LoVo (cell line): Measurements from ENCODE around the gene ATP8B3.
A peak's percentile ranks its signal among the peaks of the same experiment; 100 is the strongest.
"Not testable (repeated sequence)": the region's sequence is repeated elsewhere in the genome, so short reads cannot be mapped to it uniquely, and the experiment has no call there.

Experiments
- DNase-seq: peaks from one replicate; pipeline ENCODE4 v3.0.0-alpha.2; 2016; ENCODE audit warnings: low spot score

Gene ATP8B3

DNA sequence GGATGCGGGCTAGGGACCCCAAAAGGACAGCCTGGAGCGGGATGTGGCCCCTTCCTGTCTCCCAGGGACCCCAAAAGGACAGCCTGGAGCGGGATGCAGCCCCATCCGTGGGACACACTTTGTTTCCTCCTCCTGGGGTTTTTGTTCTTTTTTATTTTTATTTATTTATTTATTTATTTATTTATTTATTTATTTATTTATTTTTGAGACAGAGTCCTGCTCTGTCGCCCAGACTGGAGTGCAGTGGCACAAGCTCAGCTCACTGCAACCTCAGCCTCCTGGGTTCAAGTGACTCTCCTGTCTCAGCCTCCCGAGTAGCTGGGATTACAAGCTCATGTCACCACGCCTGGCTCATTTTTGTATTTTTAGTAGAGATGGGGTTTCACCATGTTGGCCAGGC is 14.8 kb downstream of the ATP8B3 start:
- not testable (repeated sequence) for DNase-seq

DNA sequence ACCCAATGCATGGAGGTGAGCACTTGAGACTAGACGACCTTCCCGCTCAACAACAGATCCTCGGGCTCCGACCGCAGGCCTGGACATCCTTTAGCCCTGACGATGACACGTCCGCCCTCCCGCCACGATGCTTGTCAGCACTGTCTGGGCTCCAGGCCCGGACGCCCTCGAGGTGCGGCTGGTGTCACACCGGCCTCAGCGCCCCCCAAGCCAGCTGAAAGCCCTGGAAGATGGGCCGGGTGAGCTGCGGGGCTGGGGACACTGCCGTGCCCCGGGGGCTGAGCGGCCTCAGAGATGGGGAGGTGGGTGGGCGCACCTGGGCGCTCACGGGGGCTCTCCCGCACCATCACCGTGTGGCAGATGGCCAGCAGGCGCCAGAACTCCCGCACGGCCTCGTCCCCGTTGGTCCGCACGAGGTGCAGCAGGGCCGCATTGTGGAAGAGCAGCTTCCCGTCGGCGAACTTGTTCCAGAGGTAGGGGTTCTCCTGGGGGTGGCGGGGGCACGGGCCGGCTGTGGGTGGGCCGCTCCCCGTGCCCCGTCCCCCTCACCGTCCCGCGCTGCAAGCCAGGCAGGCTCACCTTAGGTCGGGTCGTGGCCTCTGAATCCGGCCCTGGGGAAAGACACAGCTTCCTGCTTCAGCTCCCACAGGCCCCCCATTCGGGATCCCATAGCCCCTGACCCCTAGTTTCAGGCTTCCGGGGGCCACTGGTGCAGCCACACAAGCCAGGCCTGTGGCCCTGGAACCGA is 15.5 kb downstream of the ATP8B3 start:
- DNase-seq, result no peak

DNA sequence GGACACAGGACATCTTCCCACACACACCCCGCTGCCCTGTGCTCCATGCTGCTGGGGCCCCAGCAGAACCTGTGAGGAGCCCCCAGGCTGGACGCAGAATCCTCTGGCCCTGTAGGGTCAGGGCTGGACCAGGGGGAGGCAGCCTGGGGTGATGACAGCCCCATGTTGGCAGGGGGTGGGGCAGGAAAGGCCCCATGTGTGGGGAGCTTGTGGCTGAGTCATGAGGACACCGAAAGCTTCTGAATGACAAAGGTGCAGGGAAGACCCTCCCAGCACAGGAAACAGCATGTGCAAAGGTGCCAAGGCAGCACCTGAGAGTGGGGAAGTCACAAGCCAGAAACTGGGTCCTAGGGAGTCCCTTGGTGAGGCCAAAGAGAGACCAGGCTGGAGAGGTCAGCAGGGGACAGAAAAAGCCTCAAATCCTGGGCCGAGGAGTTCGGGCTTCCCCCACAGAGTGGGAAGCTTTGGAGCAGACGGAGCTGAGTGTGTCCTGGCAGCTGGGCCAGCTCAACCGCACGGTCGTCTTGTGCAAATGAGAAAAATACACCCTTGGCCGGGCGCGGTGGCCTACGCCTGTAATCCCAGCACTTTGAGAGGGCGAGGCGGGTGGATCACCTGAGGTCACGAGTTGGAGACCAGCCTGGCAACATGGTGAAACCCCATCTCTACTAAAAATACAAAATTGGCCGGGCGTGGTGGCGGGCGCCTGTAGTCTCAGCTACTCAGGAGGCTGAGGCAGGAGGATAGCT is 17.5 kb downstream of the ATP8B3 start:
- no peak for DNase-seq

DNA sequence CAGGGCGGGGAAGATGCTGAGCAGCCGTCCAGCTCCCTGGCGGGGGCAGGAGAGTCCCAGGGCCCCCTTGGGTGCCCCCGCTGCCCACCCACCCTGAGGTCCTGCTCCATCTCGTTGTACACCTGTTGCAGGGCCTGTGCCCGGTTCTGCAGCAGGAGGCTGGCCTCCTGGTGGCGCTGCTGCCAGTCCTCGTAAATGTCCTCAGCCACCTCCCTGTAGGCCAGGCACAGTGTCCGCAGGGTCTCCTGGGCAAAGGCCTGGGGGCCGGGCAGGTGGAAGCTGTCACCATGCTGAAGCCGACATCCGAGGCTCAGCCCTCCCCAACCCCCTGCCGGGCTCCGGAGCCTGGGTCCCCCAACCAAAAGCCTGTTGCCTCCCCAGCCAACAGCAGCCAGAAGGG is 20.2 kb downstream of the ATP8B3 start:
- no peak for DNase-seq

DNA sequence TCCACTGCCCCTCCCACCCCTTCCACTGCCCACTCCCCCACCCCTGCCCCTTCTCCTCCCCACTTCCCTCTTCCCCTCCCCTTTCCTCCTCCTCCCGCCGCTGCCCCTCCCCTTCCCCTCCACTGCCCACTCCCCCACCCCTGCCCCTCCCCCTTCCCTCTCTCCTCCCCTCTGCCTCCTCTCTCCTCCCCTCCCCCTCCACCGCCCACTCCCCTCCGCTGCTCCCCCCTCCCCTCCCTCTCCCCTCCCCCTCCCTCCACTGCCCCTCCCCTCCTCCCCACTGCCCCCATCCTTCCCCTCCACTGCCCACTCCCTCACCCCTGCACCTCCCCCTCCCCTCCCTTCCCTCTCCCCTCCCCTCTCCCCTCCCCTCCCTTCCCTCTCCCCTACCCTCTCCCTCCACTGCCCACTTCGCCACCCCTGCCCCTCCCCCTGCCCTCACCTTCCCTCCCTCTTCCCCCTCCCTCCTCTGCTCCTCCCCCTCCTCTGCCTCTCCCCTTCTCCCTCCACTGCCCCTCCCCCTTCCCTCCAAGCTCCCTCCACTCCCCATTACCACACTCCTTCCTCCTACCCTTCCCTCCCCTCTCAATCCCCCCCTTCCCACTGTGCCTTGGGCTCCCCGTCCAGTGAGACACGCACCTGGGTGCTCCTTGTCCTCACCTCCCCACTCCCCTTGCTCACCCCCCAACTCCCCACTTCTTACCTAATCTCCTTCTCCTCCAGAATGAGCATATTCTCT is 21.9 kb downstream of the ATP8B3 start:
- DNase-seq, result no peak

DNA sequence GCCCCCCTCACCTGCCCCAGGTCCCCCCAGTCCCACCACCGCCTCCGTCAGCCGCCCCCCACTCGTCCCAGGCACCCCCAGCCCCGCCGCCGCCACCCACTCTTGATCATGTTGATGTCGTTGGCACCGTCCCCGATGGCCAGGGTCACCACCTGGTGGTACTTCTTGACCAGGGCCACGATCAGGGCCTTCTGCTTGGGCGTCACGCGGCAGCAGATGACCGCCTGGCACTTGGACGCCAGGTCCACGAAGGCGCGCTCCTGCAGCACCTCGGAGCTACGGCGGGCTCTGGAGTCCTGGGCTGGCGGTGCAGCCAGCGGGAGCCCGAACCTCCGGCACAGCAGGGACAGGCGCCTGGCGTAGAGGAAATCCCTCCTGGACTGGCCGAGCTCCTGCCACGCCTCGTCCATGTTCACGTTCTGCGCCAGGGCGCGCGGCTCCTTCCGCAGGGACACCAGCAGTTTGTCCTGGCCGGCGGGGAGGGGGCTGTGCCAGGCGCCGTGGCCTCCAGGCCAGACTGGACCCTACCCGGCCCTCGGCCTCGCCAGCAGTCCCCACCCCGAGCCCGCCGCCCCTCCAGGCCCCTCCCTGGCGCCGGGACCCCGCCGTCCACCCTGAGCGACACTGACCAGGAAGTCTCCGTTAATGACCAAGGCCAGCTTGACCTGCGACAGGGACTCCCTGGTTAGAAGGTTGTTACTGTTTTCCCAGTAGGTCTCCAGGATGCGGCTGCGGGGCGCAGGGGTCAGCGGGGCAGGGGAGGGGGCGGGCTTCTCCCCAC is 22.6 kb downstream of the ATP8B3 start:
- no peak for DNase-seq

DNA sequence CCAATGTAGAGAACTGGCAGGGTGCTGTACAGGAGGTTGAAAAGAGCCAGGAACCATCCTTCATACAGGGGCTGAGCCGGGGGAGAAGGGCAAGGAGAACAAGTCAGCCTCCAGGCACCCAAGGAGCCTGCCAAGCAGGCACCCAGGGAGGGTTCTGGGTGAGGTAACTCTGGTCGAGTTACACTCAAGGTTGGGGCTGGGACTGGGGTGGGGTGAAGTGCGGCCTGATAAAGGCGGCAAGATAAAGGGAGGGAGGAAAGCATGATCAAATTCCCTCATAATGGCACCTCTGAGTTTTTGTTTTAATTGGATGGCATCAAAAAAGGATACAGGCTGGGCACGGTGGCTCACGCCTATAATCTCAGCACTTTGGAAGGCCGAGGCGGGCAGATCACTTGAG is 25.0 kb downstream of the ATP8B3 start:
- DNase-seq, result no peak

DNA sequence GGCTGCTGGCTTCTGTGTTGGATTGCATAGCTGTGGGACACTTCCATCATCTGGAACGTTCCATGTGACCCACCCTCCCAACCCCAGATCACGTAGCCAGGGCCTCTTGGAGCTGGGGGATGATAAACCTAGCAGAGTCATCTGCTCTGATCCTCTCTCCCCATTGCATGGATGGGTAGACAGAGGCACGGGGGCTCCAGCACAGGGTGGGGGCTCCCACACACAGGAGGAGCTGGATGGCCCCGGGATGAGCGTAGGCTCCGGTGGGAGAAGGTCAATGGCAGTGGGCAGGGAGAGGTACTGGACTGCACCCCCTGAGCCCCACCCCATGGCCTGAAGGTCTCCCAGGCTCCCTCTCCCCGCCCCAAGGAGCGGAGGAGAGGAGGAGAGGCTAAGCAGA is 25.4 kb downstream of the ATP8B3 start:
- no peak for DNase-seq

DNA sequence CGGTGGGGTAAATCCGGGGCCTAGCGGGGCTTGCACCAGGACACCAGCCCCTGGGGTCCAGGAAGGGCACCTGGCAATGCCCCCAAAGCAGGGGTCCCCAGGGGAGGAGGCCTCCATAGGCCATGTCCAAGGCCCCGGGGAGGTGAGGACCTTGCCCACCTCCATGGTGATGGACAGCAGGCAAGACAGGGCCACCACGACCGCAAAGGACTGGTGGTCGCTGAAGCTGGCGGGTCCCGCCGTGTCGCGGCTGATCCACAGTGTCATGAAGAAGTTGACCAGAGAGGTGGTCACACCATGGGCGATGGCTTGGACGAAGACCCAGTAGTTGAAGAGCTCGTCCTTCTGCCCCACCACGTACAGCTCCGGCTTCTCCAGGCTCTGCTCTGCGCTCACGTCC is 26.8 kb downstream of the ATP8B3 start:
- DNase-seq, result no peak

DNA sequence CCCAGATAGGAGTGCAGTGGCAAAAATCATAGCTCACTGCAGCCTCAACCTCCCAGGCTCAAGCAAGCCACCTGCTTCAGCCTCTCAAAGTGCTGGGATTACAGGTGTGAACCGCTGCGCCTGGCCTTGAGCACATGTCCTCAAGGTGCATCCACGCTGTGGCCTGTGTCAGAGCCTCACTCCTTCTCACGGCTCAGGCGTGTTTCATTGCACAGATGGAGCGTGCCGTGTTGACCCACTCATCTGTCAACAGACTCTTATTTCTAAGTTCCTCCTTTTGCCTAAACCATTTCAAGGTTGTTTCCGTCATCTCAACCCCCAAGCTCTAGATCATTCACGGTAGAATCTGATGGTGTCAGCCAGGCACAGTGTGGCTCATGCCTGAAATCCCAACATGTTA is 28.2 kb downstream of the ATP8B3 start:
- DNase-seq, result no peak

DNA sequence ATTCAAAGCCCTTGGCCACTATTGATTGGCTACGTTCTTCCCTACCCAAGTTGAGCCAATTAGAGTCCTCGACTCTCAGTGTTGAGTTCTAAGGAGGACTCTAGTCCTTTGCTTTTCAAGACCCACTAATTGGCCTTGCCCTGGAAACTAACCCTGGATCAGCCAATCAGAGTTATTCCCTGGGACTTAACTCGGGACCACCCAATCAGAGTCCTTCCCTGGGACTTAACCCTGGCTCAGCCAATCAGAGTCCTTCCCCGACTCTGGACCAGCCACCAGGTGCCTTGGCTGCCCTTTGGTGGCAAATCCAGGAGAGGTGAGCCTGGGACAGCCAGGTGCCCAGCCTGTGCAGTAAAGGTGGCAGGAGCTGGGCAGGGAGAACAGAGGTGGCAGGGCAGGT is 28.7 kb downstream of the ATP8B3 start:
- DNase-seq, result no peak

DNA sequence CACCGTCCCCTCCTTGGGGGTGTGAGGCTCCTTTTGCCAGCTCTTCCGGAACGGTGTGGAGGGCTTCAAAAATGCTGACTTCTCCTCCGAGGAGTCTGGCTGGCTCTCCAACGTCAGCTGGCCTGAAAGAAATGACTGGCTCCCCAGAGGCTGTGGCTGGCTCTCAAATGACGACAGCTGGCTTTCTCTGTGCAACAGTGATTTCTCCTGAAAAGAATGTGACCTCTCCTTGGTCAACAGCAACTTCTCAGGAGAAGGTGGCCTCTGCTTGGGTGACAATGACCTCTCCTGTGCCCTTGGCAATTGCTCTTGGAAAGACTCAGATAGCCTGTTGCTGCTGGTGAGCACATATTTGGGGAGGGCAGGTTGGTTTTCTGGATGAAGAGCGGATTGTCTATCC is 29.6 kb downstream of the ATP8B3 start:
- DNase-seq, result no peak

DNA sequence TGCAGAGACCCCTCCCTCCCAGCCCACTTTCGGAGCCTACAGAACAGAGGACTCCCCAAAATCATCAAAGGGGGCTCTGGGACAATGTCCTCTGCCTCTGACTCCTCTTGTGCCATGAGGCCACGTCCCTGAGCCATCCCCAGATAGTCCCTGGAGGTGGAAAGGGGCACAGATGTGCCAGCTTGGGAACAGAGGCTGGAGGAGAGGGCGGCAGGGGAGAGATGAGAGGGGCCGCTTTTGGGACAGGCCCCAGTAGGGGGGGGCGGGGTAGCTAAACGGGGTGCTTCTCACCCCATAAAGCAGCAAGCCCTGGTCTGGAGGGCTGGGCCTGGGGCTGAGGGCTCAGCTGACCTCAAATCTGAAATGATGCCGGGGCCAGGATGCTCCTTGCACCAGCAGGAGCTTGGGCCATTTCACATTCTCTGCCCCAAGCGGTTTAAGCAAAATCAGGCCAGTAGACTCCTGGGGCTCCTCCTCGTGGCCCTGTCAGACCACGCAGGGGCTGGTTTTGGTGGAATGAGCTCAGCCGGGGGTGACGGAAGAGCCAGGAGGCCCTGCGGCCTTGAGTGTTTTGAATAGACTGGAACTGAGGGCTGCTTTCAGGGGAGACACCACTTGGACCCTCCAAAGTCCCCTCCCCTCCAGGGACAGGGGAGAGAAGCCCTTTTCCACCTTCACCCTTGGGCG is 31.7 kb downstream of the ATP8B3 start:
- DNase-seq, result no peak

DNA sequence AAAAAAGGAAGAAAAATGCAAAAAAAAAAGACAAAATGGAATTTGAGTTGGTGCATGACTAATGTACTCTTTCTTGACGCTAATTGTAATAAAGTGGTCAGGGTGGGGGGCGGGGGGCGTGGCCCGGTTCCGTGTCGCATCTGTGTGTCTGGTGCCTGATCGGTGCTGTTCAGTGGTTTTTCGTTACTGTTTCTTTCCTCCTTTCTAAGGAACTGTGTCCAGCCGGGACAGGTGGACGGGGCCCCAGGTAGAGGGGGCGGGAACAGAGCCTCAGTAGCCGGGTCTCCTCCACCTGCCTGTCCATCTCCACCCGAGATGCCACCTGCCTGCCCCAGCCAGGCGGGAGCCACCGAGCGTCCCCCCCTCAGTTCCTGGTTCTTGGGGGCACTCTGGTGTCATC is 32.5 kb downstream of the ATP8B3 start:
- no peak for DNase-seq

DNA sequence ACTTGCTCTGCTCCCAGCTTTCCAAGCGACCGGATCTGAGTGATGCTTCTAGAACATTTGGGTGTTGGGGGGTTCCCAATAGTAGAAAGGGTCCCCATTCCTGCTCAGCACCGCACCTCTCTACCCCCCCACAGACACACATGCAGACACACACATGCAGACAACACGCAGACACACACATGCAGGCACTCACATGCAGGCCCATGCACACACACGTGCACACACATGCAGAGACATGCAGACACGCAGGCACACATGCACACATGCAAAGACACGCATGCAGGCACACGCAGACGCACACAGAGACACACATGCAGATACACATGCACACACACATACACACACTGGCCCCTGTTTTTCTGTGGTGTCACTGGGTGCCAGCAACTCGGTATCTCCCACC is 34.9 kb downstream of the ATP8B3 start:
- no peak for DNase-seq

DNA sequence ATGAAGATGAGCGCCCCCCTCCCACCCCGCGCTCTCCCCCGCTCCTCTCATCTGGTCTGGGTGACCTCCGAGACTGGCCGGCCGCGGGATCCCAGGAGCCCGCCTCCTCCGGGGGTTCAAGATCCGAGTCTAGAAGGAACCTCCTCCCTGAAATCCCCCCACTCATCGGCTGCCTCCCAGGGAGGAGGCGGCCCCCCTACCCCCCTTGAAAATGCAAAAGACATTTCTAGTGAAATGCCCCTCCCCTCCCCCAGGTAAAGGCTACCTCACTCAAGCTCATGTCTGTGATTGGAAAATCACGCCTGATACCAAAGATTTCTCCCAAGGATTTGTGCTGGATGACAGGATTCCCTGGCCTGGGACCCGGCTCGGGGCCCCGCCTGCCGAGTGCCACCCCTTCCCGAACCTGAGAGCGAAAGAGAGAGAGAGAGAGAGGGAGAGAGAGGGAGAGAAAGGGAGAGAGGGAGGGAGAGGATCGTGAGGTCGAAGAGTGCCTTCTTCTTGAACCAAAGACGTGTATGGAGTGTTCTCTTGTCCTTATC is 35.4 kb downstream of the ATP8B3 start:
- DNase-seq, result no peak

DNA sequence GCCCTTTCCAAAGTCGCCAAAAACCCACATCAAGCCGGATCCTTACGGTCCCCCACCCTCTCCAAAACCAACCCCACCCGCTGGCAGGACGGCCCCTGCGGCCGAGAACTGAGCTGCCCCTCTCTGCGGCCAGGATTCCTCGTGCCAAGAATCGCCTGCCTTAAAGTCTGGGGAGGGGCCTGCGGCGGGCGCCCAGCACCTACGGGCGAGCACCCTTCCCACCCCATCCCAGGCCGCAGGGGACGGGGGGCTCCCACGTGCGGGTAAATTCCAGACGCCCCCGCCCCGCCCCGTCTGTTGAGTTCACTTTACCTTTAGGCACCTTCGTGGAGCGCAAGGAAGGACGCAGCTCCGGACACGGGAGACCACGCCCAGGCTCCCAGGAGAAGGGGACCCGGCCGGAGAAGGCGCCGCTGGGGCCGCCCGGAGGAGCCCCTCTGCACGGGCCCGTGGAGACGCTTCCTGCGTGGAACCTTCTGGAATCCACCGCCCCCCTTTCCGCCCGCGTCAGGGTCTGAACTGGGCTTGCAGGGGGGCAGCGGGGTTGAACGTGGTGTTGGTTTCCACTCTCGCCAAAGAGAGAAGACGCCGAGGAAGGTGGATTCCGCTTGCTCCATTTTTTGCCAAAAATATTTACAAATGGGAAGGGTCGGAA is 36.0 kb downstream of the ATP8B3 start:
- no peak for DNase-seq

DNA sequence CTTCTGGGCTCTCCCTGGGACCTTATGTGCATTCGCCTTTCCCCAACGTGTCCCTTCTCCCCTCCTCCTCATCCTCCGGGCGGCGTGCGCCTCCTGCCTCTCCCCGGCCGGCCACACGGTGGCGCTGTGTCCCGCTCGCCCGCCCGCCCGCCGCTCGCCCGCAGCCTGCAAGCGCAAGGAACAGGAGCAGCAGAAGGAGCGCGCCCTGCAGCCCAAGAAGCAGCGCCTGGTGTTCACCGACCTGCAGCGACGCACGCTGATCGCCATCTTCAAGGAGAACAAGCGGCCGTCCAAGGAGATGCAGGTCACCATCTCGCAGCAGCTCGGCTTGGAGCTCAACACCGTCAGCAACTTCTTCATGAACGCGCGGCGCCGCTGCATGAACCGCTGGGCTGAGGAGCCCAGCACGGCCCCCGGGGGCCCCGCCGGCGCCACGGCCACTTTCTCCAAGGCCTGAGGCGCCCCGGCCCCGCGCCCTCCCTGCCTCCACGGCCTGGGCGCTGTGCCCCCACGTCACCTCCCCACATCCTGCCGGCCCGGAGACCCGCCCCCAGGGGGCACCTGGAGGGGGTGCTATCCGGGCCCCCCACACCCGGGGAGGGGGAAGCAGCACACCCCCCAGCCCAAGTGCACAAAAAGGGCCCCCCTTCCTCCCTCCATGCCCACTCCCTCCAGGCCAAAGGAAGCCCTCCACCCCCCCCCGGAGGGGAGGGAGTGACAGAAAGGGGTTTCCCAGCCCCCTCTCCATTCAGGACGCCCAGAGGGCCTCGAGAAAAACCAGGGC is 36.9 kb downstream of the ATP8B3 start:
- DNase-seq, result no peak

DNA sequence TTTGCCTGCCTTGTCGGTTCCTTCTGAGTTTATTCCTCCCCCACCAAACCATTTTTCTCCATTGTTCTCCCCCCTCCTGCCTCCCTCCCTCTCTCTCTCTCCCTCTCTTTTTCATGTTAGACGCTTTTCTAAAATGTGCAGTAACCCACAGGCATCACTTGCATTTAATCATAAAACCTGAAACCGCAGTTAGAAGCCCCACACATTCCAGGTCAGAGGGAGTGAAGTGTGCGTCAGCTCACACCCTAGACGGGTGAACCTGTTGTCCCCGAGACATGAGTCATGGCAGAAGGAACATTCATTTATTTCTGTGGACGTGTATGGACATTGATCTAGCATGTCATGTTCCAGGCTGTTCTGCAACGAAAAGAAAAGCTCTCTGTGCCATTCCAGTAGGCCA is 38.9 kb downstream of the ATP8B3 start:
- DNase-seq, result peak; percentile 75
